ENCODE measurements around the gene PRX. TPM values are rescaled to one million over a fixed set of nuclear protein-coding genes. Genes with fewer than 3 reads are reported as not detected.
"Not testable (repeated sequence)": the region's sequence is repeated elsewhere in the genome, so short reads cannot be mapped to it uniquely, and the experiment has no call there.

PRX gene
- total RNA-seq, 1 donor from 2014 or later: 0.87 TPM

DNA sequence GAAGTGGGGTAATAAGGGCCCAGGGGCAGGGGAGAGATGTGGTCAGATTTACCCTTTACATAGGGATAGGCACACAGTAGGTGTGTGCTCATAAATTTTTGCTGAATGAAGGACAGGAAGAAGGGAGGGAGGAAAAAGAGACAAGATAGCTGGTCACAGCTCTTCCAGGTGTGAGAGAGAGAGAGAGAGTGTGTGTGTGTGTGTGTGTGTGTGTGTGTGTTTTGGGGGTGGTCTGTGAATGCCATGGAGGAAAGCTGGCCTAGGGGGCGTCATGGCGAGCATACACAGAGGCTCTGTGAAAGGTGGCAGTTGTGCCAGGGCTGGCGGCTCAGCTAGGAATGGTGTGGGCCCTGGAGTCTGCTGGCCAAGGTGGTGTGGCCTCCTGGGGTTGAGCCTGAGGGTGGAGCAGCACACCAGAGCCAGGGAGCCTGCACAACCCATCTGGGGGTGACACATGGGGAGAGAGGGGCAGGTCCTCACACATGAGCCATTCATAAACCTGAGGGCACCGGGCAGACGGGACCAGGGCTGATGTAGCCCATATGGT lies 6.0 kb upstream of the PRX start:
- no peak for DNase-seq (ENCODE audit: low spot score)
- Mint-ChIP-seq H3K27ac (no peak overlapping the region), H3K4me3 (ENCODE audit: low read depth) (peak overlapping the region; percentile 6), H3K4me1 (ENCODE audit: low read depth) (peaks cover 21% of the 10 kb centered on the region), H3K27me3 (ENCODE audit: low read depth) (no peaks in the 10 kb centered on the region), H3K36me3 (ENCODE audit: low read depth) (peaks cover 9% of the 10 kb centered on the region), H3K9me3 (no peaks in the 10 kb centered on the region)
- intact Hi-C loops (cut with micrococcal nuclease): no loop called here

DNA sequence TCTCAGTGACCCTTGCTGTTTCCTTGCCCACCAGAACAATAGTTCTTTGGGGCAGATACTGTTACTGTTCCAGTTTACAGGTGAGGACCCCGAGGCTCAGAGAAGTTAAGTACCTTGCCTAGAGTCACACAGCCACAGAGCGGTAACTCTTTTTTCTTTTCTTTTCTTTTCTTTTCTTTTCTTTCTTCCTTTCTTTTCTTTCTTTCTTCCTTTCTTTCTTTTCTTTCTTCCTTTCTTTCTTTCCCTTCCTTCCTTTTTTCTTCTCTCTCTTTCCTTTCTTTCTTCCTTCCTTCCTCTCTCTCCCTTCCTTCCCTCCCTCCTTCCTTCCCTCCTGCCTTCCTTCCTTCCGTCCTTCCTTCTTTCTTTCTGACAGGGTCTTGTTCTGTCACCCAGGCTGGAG lies 4.9 kb upstream of the PRX start:
- intact Hi-C loops (cut with micrococcal nuclease): no loop called here
- no peak overlapping the region for H3K4me3 Mint-ChIP-seq (ENCODE audit: low read depth)
- H3K27me3 Mint-ChIP-seq (ENCODE audit: low read depth): no peaks in the 10 kb centered on the region
- H3K36me3 Mint-ChIP-seq (ENCODE audit: low read depth): peaks cover 9% of the 10 kb centered on the region
- H3K9me3 Mint-ChIP-seq: no peaks in the 10 kb centered on the region
- H3K4me1 Mint-ChIP-seq (ENCODE audit: low read depth): peaks cover 22% of the 10 kb centered on the region
- peak overlapping the region; percentile 3 for H3K27ac Mint-ChIP-seq
- DNase-seq (ENCODE audit: low spot score): no peak

DNA sequence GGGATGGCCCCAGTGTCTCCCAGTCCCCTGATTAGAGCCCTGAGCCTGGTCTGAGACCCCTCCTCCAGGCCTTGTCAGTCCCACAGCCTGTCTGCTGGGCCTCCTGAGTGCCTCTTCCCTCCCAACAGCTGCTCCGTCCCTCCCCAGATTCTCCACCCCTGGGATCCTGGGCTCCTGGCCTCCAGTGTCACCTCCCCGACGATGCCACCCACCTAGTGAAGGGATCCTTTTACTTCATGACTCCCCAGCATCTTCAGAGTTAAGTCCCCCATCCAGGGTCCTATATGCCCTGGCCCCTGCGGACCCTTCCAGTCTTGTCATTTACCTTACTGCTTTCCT lies 4.4 kb upstream of the PRX start:
- Mint-ChIP-seq H3K4me3 (ENCODE audit: low read depth) (no peak overlapping the region), H3K9me3 (no peaks in the 10 kb centered on the region), H3K27me3 (ENCODE audit: low read depth) (no peaks in the 10 kb centered on the region), H3K27ac (no peak overlapping the region), H3K36me3 (ENCODE audit: low read depth) (peaks cover 9% of the 10 kb centered on the region), H3K4me1 (ENCODE audit: low read depth) (peaks cover 22% of the 10 kb centered on the region)
- no peak for DNase-seq (ENCODE audit: low spot score)
- intact Hi-C loops (cut with micrococcal nuclease): no loop called here

DNA sequence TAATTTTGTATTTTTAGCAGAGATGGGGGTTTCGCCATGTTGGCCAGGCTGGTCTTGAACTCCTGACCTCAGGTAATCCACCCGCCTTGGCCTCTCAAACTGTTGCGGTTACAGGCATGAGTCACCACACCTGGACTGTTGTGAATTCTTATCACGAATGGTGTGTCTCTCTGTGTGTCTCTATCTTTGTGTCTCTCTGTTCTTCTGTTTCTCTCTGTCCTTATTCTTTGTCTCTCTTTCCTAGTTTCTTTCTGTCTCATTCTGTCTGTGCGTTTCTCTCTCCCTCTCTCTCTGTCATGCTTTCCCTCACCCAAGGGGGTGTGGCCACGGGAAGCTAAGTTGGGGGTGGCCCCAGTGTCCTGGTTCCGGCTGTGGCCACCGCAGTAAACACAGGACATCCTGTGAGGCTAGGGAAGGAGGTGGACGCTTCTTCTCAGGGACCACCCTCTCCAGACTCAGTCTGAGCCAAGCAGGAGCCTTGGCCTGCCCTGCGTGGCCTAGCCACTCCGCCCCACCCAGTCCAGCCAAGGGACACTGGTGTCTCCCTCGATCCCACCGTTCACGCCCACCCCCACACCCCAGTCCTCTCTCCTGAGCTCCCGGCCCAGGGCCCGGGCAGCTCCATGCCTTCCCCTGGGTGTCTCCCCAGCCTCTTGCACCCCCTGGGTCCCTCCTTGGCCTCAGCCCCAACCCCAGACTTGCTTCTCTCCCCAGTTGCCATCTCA lies 3.9 kb upstream of the PRX start:
- Mint-ChIP-seq H3K27me3 (ENCODE audit: low read depth) (no peaks in the 10 kb centered on the region), H3K4me3 (ENCODE audit: low read depth) (no peak overlapping the region), H3K36me3 (ENCODE audit: low read depth) (peaks cover 4% of the 10 kb centered on the region), H3K27ac (peak overlapping the region; percentile 3), H3K4me1 (ENCODE audit: low read depth) (peaks cover 16% of the 10 kb centered on the region), H3K9me3 (no peaks in the 10 kb centered on the region)
- intact Hi-C loops (cut with micrococcal nuclease): no loop called here
- no peak for DNase-seq (ENCODE audit: low spot score)

DNA sequence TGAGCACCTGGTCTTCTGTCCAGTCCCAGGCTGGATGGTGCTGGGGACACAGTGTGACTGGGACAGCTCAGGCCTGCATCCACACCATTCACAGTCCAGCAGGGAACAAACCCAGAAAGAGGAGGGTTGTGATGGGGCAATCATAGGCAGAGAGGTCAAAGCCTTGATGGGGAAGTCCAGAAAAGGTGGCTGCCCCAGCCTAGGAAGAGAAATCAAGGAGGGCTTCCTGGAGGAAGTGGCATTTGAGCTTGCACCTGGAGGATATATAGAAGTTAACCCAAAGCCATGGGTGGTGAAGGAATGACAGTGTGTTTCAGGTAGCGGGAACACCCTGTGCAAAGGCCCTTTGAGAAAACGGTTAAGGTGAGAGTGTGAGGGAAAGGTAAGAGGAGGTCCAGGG lies 2.6 kb upstream of the PRX start:
- intact Hi-C loops (cut with micrococcal nuclease): no loop called here
- no peaks in the 10 kb centered on the region for H3K9me3 Mint-ChIP-seq
- DNase-seq (ENCODE audit: low spot score): no peak
- peak overlapping the region; percentile 45 for H3K27ac Mint-ChIP-seq
- H3K27me3 Mint-ChIP-seq (ENCODE audit: low read depth): no peaks in the 10 kb centered on the region
- no peak overlapping the region for H3K4me3 Mint-ChIP-seq (ENCODE audit: low read depth)
- H3K4me1 Mint-ChIP-seq (ENCODE audit: low read depth): peaks cover 12% of the 10 kb centered on the region
- H3K36me3 Mint-ChIP-seq (ENCODE audit: low read depth): no peaks in the 10 kb centered on the region

DNA sequence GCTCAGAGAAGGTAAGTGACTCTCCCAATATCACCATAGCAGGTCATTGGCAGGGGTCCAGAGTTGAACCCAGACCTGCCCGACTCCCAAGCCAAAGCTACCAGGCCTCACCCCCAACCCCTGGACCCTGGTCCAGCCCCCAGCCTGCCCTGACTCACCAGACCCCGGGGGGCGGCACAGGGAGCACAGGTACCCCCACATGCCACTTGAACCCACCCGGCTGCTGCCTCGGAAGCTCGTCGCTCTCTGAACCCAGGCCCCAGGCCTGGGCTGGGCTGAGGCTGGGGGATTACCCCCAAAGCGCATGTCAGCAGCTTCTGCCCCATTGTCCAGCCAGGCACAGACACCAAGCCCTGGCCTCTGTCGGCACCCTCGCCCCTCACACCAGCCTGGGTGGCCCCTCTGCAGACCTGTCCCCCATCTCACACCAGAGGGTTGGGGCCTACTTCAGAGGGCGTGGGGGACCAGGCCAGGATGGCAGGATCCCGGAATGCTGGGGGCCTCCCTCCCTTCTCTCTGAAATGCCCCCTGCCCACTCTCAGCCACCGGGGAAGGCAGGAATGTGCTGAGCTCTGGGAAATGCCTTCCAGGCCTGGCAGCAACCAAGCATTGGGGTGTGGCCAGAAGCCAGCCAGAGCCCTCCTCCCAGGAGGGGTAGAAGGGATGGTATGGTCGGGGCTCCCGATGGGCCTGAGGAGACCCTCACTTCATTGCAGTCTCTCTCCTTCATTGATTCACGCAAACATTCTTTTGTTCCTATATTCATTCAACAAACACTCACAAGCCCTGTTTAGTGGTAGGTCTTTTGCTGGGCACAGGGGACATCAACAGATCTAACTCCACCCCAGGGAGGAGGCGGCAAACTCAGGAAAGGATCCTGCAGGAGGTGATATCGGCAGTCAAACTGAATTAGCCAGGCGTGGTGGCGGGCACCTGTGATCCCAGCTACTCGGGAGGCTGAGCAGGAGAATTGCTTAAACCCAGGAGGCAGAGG lies 1.7 kb upstream of the PRX start:
- H3K9me3 Mint-ChIP-seq: no peaks in the 10 kb centered on the region
- DNase-seq (ENCODE audit: low spot score): no peak
- peaks cover 12% of the 10 kb centered on the region for H3K4me1 Mint-ChIP-seq (ENCODE audit: low read depth)
- no peaks in the 10 kb centered on the region for H3K36me3 Mint-ChIP-seq (ENCODE audit: low read depth)
- no peak overlapping the region for H3K4me3 Mint-ChIP-seq (ENCODE audit: low read depth)
- intact Hi-C loops (cut with micrococcal nuclease): no loop called here
- H3K27ac Mint-ChIP-seq: no peak overlapping the region
- no peaks in the 10 kb centered on the region for H3K27me3 Mint-ChIP-seq (ENCODE audit: low read depth)

DNA sequence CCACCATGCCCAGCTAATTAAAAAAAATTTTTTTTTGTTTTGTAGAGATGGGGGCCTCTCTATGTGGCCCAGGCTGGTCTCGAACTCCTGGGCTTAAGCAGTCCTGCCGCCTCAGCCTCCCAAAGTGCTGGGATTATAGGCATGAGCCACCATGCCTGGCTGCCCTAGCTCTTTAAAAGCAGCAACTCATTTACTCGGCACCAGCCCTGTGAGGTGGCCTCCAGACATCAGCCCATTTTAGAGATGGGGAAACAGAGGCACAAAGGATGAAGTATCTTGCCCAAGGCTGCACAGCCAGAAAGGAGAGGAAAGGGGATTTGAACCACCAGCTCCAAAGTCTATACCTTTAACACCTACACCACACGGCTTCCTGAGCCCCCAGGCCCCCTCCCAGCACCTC lies 312 bp downstream of the PRX start:
- Mint-ChIP-seq H3K27me3 (ENCODE audit: low read depth) (no peaks in the 10 kb centered on the region), H3K27ac (no peak overlapping the region), H3K4me1 (ENCODE audit: low read depth) (peaks cover 11% of the 10 kb centered on the region), H3K9me3 (no peaks in the 10 kb centered on the region), H3K4me3 (ENCODE audit: low read depth) (no peak overlapping the region), H3K36me3 (ENCODE audit: low read depth) (no peaks in the 10 kb centered on the region)
- intact Hi-C loops (cut with micrococcal nuclease): no loop called here
- DNase-seq (ENCODE audit: low spot score): no peak

DNA sequence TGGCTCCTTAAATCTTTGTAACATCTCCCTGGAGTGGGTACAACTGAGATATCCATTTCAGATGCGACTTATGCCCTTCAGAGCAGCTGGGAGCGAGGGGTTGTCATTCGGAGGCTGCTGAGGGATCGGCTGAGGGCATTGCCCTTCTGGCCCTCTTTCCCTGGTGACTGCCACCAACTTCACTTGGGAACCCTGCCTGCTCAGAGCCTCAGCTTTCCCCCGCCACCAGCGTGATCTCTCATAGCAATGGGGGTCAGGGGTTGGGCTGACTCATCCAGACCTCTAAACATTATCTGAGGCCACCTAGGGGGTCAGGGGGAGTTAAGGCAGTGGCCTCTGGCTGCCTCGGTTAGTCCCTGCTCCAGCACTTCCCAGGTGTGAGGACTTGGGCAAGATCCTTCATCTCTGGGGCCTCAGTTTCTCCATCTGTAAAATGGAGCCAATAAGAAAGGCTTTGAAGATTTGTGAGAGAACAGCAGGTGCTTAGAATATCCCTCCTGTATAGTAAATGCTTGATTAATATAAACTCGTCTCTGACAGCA lies 1.1 kb downstream of the PRX start:
- Mint-ChIP-seq H3K4me3 (ENCODE audit: low read depth) (no peak overlapping the region), H3K9me3 (no peaks in the 10 kb centered on the region), H3K36me3 (ENCODE audit: low read depth) (no peaks in the 10 kb centered on the region)

DNA sequence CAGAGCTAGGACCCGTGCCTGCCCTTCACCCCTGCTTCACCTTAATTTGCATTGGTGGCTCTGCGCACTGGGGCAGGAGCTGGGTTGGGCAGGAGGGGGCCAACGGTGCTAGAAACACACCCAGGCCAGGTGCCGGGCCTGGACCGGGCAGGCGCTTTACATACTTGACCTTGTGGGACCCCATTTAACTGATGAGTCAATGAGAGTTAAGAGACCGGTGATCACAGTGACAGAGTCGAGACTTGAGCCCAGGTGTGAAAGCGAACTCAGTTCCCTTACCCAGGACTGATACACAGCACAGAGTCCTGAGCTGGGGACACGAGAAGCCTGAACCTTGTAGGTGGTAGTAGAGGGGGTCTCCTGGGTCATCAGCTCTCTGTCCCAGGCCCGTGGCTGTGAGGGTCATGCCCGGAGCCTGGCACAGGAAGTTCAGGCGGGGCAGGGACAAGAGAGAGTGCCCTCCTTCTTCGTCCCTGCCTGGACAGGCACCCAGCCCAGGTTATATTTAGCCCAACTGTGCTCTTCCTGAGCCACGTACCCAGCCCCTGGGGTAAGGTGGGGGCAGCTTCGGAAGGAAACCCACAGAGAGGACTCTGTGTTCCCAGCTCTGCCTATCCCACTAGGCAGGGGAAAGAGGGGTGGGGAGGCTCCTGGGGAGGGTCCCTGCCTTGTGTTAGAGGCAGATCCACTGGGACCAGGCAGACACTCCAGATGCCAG lies 1.9 kb downstream of the PRX start:
- H3K4me1 Mint-ChIP-seq (ENCODE audit: low read depth): peaks cover 4% of the 10 kb centered on the region
- H3K9me3 Mint-ChIP-seq: no peaks in the 10 kb centered on the region
- H3K27ac Mint-ChIP-seq: no peak overlapping the region
- no peaks in the 10 kb centered on the region for H3K36me3 Mint-ChIP-seq (ENCODE audit: low read depth)
- no peak overlapping the region for H3K4me3 Mint-ChIP-seq (ENCODE audit: low read depth)
- H3K27me3 Mint-ChIP-seq (ENCODE audit: low read depth): no peaks in the 10 kb centered on the region
- DNase-seq (ENCODE audit: low spot score): no peak
- intact Hi-C loops (cut with micrococcal nuclease): no loop called here

More for the DNA sequence above, 1.1 kb downstream of the PRX start:
- intact Hi-C loops (cut with micrococcal nuclease): no loop called here
- DNase-seq (ENCODE audit: low spot score): no peak
- peaks cover 8% of the 10 kb centered on the region for H3K4me1 Mint-ChIP-seq (ENCODE audit: low read depth)
- H3K27me3 Mint-ChIP-seq (ENCODE audit: low read depth): no peaks in the 10 kb centered on the region
- no peak overlapping the region for H3K27ac Mint-ChIP-seq

DNA sequence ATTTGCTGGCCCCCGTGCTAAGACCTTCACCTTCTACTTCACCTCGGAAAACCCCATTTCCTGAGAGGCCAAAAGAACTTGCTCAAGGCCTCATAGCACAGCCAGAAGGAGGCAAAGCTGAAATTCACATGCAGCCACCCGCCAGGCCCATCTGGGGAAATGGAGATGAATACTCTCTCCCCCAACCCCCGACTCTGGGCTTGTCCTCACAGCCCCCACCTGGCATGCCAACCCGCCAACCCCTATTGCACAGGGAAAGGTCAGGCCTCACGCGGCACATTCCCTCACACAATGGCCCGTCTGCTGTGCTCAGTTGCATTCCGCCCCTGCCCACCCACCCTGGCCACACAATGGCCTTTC lies 3.2 kb downstream of the PRX start:
- H3K9me3 Mint-ChIP-seq: no peaks in the 10 kb centered on the region
- H3K27ac Mint-ChIP-seq: no peak overlapping the region
- no peaks in the 10 kb centered on the region for H3K36me3 Mint-ChIP-seq (ENCODE audit: low read depth)
- H3K4me3 Mint-ChIP-seq (ENCODE audit: low read depth): no peak overlapping the region
- H3K27me3 Mint-ChIP-seq (ENCODE audit: low read depth): no peaks in the 10 kb centered on the region
- peaks cover 2% of the 10 kb centered on the region for H3K4me1 Mint-ChIP-seq (ENCODE audit: low read depth)
- intact Hi-C loops (cut with micrococcal nuclease): no loop called here
- DNase-seq (ENCODE audit: low spot score): no peak

DNA sequence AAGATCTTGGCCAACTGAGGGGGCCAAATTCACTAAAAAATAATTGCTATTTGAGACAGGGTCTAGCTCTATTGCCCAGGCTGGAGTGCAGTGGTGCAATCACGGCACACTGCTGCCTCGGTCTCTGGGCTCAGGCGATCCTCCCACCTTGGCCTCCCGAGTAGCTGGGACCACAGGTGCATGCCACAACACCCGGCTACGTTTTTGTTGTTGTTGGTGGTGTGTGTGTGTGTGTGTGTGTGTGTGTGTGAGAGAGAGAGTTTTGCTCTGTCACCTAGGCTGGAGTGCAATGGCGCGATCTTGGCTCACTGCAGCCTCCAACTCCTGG lies 4.6 kb downstream of the PRX start:
- H3K9me3 Mint-ChIP-seq; H3K4me3 Mint-ChIP-seq (ENCODE audit: low read depth); H3K27me3 Mint-ChIP-seq (ENCODE audit: low read depth); H3K36me3 Mint-ChIP-seq (ENCODE audit: low read depth); H3K4me1 Mint-ChIP-seq (ENCODE audit: low read depth); DNase-seq (ENCODE audit: low spot score); H3K27ac Mint-ChIP-seq; intact Hi-C loops (cut with micrococcal nuclease): not testable (repeated sequence)

DNA sequence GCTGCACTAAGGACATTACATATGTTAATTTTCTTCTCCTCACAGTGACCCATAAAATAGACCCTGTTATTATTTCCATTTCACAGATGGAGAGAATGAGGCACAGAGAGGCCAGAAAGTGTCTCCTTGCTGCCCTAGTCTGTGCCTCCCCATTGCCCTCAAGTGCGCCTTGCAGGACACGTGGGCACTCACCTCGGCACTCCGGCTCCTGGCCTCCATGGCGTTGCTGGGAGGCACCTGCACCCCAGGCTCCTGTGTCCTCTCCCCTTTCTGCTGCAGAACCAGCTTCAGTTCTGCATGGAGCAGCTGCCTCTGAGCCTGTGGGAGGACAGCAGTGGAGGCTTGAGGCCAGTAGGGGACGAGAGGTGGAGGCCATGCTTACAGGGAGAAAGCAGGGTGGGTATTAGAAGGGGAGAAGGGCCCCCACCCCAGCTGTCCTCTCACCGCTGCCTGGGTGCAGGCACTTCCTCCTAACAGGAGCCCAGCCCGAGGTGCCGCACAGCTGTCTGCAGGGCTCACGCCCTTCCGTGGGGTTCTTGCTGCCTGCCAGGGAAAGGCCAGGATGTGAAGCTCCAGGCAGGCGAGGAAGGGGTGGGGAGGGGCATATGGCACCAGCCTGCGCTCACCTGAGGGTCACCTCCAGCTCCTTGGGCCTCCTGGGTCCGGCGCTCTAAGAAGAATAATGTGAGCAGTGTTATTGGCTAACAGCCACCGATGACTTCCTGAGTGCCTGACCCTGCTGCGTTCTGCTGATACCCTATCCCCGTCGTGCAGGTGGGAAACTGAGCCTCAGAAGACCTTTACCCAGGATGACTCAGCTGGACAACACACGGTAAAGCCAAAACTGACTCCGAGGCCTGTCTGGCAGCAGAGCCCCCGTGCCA lies 5.2 kb downstream of the PRX start:
- H3K4me1 Mint-ChIP-seq (ENCODE audit: low read depth): peaks cover 5% of the 10 kb centered on the region
- no peaks in the 10 kb centered on the region for H3K36me3 Mint-ChIP-seq (ENCODE audit: low read depth)
- no peak overlapping the region for H3K4me3 Mint-ChIP-seq (ENCODE audit: low read depth)
- H3K27ac Mint-ChIP-seq: no peak overlapping the region
- no peaks in the 10 kb centered on the region for H3K27me3 Mint-ChIP-seq (ENCODE audit: low read depth)
- H3K9me3 Mint-ChIP-seq: no peaks in the 10 kb centered on the region
- intact Hi-C loops (cut with micrococcal nuclease): no loop called here
- DNase-seq (ENCODE audit: low spot score): no peak
